Muscle of leg (tissue), 11 donors: Measurements from ENCODE around the gene VKORC1. TPM values are rescaled to one million over a fixed set of nuclear protein-coding genes. Genes with fewer than 3 reads are reported as not detected.

Experiments used
- DNase-seq: peaks from one replicate; pipeline ENCODE4 v3.0.0; 2013
- H3K27ac ChIP-seq: one replicate; pipeline ENCODE4 v1.5.1; 2013; ENCODE audit warnings: mild to moderate bottlenecking, low read length, control low read depth
- H3K27me3 ChIP-seq: one replicate; pipeline ENCODE4 v1.6.1; 2013; ENCODE audit warnings: low read length; ENCODE audit not compliant: control insufficient read depth, insufficient read depth
- H3K36me3 ChIP-seq: one replicate; pipeline ENCODE4 v1.6.1; 2013; ENCODE audit warnings: low read length; ENCODE audit not compliant: control insufficient read depth, insufficient read depth
- H3K4me1 ChIP-seq: one replicate; pipeline ENCODE4 v1.6.1; 2013; ENCODE audit warnings: low read length; ENCODE audit not compliant: control insufficient read depth, insufficient read depth
- H3K4me3 ChIP-seq: one replicate; pipeline ENCODE4 v1.5.1; 2013; ENCODE audit warnings: low read length, control low read depth
- H3K9me3 ChIP-seq: replicated peaks from 2 replicates; pipeline ENCODE4 v1.6.1; 2013; ENCODE audit warnings: low read depth, low read length; ENCODE audit not compliant: control insufficient read depth
- WGBS: methylation state at CpG from one replicate; pipeline ENCODE4 v1.1.5; 2013; ENCODE audit warnings: missing lambda C conversion rate; ENCODE audit not compliant: insufficient coverage; 5-methylcytosine and 5-hydroxymethylcytosine counted together
- polyA plus RNA-seq, 8 donors: library from polyadenylated mRNA; unstranded; fragments of 120-200 nt; gene quantifications; one replicate each; pipeline versions ENCODE4 v1.2.1 to v1.2.3, GENCODE V29; 2013; ENCODE audit warnings: inconsistent platforms in 1 of 8, low replicate concordance in 1 of 8; ENCODE audit not compliant: insufficient read length in 8 of 8, insufficient read depth in 1 of 8
- total RNA-seq: library from RNA; stranded (reverse); fragments of 120-200 nt; gene quantifications from one replicate; pipeline ENCODE4 v1.2.4, GENCODE V29; 2013

VKORC1 gene
- total and polyA plus RNA-seq, 9 donors: 39.6 to 75.2 (median 61.3) TPM

DNA sequence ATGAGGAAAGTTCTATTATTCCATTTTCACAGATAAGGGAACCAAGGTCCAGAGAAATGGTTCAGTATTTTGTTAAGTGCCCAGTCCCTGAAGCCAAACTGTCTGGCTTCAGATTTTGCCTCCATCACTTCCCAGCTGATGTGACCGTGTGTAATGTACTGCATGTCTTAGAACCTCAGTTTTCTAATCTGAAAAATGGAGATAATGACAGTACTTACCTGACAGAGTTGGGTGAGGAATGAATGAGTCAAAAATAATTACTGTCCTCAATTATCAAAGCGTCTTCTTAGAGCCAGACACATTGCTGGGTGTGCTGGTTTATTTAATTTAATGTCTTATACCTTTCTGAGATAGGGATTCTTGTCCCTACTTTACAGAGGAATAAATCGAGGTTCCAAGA, 27.3 kb downstream of the VKORC1 start:
- Histone ChIP-seq H3K9me3 (no peaks in the 10 kb centered on the region), H3K27ac (no peak overlapping the region), H3K27me3 (no peaks in the 10 kb centered on the region), H3K4me1 (peaks cover 48% of the 10 kb centered on the region), H3K36me3 (peaks cover 7% of the 10 kb centered on the region), H3K4me3 (no peak overlapping the region)
- DNase-seq: no peak
- WGBS: 100% methylated on average over 1 of the region's 3 CpGs

DNA sequence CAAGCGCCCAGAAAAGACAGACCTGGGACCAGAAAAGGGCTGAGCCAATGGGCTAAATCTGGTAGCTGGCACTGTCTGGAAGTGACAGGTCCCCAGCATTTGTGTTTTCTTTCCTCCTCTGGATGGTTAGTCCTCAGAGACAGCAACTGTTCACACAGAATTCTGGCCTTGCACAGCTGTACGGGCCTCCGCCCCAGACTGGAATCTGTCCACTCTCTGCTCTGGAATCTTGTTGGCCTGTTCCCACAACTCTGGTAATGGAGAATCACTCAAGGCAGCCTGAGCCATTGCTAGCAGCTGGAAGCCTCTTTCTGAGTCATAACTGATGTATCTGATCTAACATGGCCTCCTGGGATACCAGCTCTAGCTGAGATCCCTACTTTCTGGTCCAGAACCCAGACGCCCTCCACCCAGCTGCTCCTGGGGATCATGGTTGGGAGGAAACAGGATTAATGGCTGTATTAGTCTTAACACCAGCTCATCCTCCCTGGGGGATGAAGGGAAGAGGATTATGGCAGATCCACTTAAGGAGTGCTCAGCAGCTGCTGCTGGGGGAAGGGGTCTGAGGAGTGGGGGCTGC, 29.6 kb downstream of the VKORC1 start:
- no peak overlapping the region for H3K4me3 ChIP-seq
- H3K9me3 ChIP-seq: no peaks in the 10 kb centered on the region
- H3K27me3 ChIP-seq: no peaks in the 10 kb centered on the region
- peaks cover 36% of the 10 kb centered on the region for H3K4me1 ChIP-seq
- peaks cover 30% of the 10 kb centered on the region for H3K36me3 ChIP-seq
- peak overlapping the region; percentile 95 for H3K27ac ChIP-seq
- WGBS: 23% methylated on average over 3 of the region's 4 CpGs
- DNase-seq: peak; percentile 99

DNA sequence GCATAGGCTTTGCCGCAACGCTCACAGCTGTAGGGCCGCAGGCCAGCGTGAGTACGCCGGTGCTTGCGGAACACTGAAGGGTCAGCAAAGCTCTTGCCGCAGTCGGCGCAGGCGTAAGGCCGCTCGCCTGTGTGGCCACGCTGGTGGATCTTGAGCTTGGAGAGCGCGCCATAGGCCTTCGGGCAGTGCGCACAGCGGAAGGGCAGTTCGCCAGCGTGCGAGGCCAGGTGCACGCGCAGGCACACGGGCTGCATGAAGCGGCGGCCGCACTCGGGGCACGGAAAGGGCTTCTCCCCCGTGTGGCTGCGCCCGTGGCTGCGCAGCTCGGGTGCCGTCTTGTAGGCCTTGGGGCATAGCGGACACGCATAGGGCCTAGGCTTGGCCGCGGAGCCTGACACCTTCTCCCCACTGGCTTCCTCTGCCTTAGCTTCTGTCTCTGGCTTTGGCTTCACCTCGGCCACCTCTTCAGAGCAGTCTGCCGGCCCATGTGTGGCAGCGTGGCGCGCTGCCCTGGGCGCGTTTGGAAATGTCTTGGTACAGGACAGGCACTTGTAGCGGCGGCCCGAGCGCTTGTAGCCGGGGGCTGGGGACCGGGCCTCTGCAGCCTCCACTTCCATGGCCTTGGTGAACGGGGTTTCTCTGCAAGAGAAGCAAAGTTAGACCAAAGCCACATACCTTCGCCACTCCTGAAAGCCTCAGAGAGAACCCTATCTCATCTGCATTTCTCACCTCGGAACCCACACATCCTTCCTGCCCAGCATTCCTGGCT, 30.6 kb downstream of the VKORC1 start:
- H3K4me1 ChIP-seq: peaks cover 36% of the 10 kb centered on the region
- peak; percentile 15 for DNase-seq
- 94% methylated on average over 53 of the region's 56 CpGs for WGBS
- H3K27ac ChIP-seq: peak overlapping the region; percentile 95
- no peak overlapping the region for H3K4me3 ChIP-seq
- H3K9me3 ChIP-seq: no peaks in the 10 kb centered on the region
- no peaks in the 10 kb centered on the region for H3K27me3 ChIP-seq
- peaks cover 30% of the 10 kb centered on the region for H3K36me3 ChIP-seq

DNA sequence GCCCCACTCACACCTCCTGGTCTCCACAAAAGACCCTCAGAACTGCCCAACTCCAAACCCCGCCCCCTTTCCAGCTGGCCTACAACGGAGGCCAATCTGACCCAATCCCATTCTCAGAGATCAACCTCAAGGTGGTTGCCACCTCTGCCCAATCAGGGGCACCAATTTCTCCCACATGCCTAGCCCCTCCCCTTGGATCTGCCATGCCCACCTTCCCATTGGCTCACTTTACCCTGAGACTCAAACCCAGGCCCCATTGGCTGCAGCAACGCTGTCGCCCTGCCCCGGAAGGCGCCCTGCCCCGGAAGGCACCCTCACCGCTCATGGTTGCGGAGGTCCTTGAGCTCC, 31.1 kb downstream of the VKORC1 start:
- H3K36me3 ChIP-seq: peaks cover 30% of the 10 kb centered on the region
- peak overlapping the region; percentile 95 for H3K27ac ChIP-seq
- peak; percentile 9 for DNase-seq
- no peak overlapping the region for H3K4me3 ChIP-seq
- H3K4me1 ChIP-seq: peaks cover 36% of the 10 kb centered on the region
- no peaks in the 10 kb centered on the region for H3K9me3 ChIP-seq
- WGBS: 94% methylated on average over 9 of the region's 9 CpGs
- no peaks in the 10 kb centered on the region for H3K27me3 ChIP-seq

DNA sequence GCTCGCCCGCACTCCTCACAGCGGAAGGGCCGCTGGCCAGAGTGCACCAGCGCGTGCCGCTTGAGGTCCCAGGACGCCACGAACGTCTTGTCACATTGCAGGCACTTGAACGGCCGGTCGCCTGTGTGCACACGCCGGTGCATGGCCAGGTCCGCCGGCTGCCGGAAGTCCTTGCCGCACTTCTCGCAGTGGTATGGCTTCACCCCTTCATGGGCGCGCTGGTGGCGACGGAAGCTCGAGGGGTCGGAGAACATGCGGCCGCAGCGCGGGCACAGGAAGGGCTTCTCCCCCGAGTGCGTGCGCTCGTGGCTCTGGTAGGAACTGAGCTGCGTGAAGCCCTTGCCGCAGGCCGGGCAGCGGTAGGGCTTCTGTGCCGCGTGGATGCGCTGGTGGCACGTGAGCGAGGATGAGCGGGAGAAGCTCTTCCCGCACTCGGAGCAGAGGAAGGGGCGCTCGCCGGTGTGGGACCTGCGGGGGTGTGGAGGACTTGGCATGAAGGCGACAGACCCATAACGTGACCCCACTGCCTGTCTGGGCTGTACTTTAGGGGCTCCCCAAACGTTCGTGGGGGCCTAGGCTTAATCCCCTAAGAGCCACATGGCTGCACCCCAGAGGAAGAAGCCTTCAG, 32.7 kb downstream of the VKORC1 start:
- H3K9me3 ChIP-seq: no peaks in the 10 kb centered on the region
- no peak overlapping the region for H3K27ac ChIP-seq
- no peaks in the 10 kb centered on the region for H3K27me3 ChIP-seq
- WGBS: 94% methylated on average over 49 of the region's 54 CpGs
- H3K4me1 ChIP-seq: peaks cover 36% of the 10 kb centered on the region
- no peak for DNase-seq
- peaks cover 34% of the 10 kb centered on the region for H3K36me3 ChIP-seq
- no peak overlapping the region for H3K4me3 ChIP-seq

DNA sequence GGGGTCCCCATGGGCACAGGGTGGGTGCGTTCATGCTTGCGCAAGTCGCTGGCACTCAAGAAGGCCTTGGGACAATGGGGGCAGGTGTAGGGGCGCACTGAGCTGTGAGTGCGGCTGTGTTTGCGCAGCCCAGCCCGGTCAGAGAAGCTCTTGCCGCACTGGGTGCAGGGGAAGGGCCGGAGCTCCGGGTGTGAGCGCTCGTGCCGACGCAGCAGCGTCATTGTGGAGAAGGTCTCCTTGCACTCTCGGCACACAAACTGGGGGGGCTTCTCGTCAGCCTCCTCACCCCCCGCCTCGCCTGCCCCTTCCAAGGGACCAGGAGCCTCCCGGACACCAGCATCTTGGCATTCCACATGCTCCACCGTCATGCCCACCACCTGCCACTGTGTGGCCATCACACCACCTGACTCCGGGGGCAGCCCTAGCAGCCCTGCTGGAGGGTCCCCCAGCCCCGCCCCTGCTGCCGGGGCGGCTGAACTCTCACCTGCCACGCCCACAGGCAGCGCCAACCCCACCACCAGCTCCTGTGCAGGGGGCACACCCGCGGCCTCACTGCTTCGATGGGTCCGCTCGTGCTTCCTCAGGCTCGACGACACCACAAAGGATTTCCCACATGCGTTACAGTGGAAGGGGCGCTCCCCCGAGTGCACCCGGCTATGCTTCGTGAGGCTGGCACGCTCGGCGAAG, 33.3 kb downstream of the VKORC1 start:
- peaks cover 32% of the 10 kb centered on the region for H3K4me1 ChIP-seq
- no peaks in the 10 kb centered on the region for H3K9me3 ChIP-seq
- H3K36me3 ChIP-seq: peaks cover 34% of the 10 kb centered on the region
- no peak overlapping the region for H3K4me3 ChIP-seq
- no peaks in the 10 kb centered on the region for H3K27me3 ChIP-seq
- DNase-seq: peak; percentile 1
- 94% methylated on average over 42 of the region's 42 CpGs for WGBS
- no peak overlapping the region for H3K27ac ChIP-seq

DNA sequence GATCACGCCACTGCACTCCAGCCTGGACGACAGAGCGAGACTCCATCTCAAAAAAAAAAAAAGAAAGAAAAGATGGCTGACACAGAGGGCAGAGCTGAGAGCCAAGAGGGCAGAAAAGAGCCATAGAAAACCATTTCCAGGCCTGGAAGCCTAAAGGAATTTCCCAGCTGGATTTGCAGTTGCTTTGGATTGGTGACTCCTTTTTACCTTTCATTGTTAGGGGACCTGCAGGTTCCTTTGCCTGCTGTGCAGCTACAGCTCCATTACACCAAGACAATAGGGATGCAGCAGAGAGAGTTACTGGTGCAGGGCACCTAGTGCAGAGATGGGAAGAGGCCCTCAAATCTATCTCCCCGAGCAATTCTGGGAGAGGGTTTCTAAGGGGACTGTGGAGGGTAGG, 39.0 kb downstream of the VKORC1 start:
- DNase-seq: no peak
- H3K4me3 ChIP-seq: no peak overlapping the region
- no peaks in the 10 kb centered on the region for H3K9me3 ChIP-seq
- H3K27me3 ChIP-seq: no peaks in the 10 kb centered on the region
- peaks cover 9% of the 10 kb centered on the region for H3K36me3 ChIP-seq
- peaks cover 4% of the 10 kb centered on the region for H3K4me1 ChIP-seq
- 60% methylated on average over 1 of the region's 4 CpGs for WGBS
- no peak overlapping the region for H3K27ac ChIP-seq

DNA sequence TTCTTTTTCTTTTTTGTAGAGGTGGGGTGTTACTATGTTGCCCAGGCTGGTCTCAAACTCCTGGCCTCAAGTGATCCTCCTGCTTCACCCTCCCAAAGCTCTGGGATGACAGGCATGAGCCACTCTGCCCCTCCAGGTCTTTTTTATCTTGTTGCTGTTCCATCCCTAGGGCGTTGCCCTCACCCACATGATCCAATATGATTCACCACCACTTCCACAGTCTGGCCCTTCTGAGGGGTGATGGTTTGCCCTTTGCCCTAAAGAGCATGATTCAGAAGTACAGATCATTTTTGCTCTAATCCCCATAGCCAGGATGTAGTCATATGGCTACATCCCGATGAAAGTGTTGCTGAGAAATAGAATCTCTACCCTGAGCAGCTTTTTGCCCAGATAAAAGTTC, 42.5 kb downstream of the VKORC1 start:
- Histone ChIP-seq H3K4me1 (peaks cover 9% of the 10 kb centered on the region), H3K36me3 (no peaks in the 10 kb centered on the region), H3K9me3 (no peaks in the 10 kb centered on the region), H3K4me3 (no peak overlapping the region), H3K27ac (no peak overlapping the region), H3K27me3 (no peaks in the 10 kb centered on the region)
- WGBS: no CpG with 5 or more reads among the region's 2 CpGs
- no peak for DNase-seq

DNA sequence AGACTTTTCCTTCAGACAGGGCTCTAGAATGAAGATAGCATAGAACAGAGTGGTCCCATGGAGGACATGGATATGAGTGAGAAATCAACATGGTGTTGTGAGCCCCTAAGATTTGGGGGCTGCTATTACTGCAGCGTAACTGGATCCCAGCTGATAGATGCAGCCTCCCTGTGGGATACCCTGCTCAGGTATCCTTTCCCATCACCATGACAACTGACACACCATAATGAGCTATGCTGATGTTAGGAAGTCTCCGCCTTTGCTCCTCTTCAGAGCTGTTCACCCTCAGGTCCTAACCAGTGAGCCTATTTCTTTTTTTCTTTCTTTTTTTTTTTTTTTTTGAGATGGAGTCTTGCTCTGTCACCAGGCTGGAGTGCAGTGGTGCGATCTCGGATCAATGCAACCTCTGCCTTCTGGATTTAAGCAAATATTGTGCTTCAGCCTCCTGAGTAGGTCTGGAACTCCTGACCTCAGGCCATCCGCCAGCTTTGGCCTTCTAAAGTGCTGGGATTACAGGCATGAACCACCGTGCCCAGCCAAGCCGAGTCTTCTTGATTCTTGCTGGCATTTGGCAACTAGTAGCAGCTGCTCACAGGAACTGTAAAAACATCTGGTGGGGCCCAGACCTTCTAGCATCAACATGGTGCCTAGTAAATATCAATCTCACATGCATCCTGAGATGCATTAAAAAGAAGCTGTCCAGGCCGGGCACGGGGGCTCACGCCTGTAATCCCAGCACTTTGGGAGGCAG, 44.1 kb downstream of the VKORC1 start:
- H3K9me3 ChIP-seq: no peaks in the 10 kb centered on the region
- H3K27me3 ChIP-seq: no peaks in the 10 kb centered on the region
- peak; percentile 53 for DNase-seq
- H3K36me3 ChIP-seq: no peaks in the 10 kb centered on the region
- no peak overlapping the region for H3K4me3 ChIP-seq
- peaks cover 9% of the 10 kb centered on the region for H3K4me1 ChIP-seq
- H3K27ac ChIP-seq: no peak overlapping the region
- 55% methylated on average over 6 of the region's 10 CpGs for WGBS
